ENCODE results near the gene CENPP.

The CENPP gene

DNA sequence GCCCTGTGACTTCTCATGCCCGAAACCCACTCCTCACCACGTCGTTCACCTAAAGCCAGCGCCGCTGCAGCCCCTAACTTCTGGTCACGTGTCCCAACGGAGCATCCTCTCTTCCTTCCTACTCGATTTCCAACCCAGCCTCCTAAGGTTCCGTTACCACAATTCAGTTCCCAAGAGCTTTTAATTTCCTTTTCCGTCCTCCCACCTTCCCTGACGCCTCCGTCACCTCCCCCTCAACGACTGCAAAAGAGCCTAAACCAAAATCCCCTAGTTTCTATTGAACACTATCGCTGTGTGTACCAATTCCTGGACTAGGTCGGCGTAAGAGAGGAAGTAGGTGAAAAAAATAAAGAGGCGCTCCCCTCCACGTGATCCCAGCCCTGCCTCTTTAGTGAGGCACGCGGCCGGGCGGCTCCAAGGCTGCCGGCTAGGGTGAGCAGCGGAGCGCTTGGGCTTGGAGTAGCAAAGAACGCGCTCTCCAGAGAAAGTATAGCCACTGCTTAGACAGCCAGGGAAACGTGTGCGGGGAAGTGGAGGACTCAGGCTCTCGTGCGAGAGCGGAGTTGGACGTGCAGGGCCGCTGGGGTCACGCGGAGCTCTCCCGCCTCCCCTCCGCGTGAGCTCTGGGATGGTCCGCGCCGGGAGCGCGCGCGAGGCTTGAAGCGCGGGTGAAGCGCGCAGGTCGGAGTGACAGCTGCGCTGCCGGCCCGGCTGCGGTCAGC, at the start of gene CENPP, which contains the start of gene NOL8:
Gene CENPP (plus strand): TSS at position 685 of the 722 bp plus-strand sequence.
Gene NOL8 (minus strand): TSS at position 82 of the 722 bp plus-strand sequence. CDS start 1,189 bp downstream, outside the sequence.
- DNase-seq (ENCODE audit: low read depth) = peak; percentile 76

DNA sequence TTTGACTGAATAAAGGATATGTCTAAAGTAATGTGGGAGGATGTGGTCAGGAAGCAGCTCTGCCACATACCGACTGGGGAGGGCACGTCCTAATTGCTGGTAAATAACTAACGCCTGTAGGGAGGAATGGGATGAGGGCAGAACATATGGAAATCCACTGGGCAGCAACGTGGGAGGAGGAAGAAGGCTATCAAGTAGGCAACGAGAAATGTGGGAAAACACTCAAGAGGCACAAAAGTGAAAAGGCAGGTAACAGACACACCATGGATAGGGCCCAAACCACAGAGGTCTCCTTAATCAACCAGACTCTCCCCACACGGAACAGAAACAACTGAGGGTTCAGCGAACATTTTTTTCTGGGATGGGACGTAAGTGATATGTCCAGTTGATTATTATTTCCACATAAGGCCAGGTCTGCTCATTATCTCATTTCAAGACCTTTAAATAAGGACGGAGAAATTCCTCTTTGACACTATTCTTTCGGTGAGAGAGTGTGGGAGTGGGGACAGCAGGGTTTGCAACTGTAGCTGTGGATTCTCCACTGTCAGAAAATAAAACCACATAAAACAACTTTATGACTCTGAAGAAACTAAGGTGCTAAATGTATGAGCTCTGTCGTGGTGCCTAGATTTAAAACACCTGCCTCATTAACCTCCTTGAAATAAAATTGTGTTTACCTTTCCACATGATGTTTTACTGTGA, 49.3 kb upstream of the CENPP start:
- DNase-seq (ENCODE audit: low read depth) = no peak

GRCh38 chr9:92278110-92278509, 47.6 kb upstream of the CENPP start:
- peak; percentile 71 for DNase-seq (ENCODE audit: low read depth)

DNA sequence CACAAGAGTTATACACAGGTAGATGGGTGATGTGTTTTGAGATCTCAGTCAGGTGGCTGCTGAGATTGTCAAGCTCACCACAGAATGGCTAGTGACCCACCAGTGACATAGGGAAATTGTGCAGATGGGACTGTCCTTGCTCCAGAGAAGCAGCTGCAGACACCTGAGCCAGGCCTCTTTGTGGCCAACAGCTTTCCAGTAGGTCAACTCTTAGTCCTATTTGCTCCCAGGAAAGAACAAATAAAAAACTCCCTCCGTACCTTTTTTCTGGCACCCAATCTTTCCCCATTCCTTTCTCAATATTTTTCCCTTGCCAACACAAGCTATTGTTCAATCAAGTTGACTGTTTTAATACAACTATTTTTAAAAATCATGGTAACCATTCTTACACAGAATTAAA, 46.5 kb upstream of the CENPP start:
- DNase-seq (ENCODE audit: low read depth) = no peak

DNA sequence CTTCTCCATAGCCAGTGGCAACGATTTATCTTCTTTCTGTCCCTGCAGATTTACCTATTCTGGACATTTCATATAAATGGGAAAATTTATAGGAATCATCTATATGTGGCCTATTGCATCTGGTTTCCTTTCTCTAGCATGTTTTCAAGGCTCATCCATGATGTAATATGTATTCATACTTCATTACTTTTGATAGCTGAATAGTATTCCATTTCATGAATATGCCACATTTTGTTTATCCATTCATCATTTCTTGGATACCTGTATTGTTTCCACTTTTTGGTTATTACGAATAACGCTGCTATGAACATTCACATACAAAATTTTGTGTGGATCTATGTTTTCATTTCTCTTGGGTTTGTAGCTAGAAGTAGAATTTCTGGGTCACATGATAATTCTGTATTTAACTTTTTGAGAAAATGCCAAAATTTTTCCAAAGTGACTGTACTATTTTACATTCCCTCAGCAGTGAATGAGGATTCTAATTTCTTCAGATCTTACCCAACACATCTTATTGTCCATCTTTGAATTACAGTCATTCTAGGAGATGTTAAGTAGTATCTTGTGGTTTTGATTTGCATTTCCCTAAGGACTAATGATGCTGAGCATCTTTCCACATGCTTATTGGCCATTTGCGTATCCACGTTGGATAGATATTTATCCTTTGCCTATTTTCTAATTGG, 35.9 kb upstream of the CENPP start:
- no peak for DNase-seq (ENCODE audit: low read depth)

DNA sequence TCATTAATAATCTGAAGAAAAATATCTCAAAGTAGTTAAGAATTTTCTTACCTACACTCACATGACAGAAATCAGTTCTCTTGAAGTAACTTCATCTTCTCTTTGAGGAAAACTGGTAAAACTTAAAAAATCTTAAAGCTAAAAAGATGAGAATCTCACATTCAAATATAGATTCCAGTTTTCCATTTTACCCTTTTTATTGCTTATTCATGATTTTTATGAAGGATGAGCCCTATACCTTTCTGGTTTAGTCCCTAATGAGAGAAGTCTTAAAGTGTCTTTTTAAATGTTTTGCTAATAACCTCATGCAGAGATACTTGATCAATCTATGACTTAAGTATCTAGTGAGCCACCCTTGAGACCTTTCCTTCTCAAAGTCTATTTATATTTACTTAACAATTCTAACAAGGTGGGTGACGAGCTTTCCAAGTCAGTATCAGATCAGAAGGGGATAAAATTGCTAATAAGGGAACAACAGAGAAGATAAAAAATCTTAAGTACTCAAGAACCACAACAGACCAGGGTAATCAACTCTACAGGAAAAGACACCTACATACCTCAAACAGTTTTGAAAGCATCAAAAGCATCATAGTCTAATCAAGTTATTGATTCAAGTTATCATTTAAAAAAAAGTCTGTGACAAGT, 34.8 kb upstream of the CENPP start:
- DNase-seq (ENCODE audit: low read depth) = no peak

GRCh38 chr9:92291577-92291976, 34.2 kb upstream of the CENPP start:
- no peak for DNase-seq (ENCODE audit: low read depth)

GRCh38 chr9:92292338-92293074, 33.2 kb upstream of the CENPP start:
- no peak for DNase-seq (ENCODE audit: low read depth)

- no peak for DNase-seq (ENCODE audit: low read depth)
These were observed 32.7 kb upstream of the CENPP start for GRCh38 chr9:92293075-92293354.

GRCh38 chr9:92293452-92294296, 32.1 kb upstream of the CENPP start, which contains the start of gene IARS1:
TSS of gene IARS1 (minus strand) at chr9:92293697. CDS start at chr9:92289419, 4,278 bp downstream.
- peak; percentile 96 for DNase-seq (ENCODE audit: low read depth)

DNA sequence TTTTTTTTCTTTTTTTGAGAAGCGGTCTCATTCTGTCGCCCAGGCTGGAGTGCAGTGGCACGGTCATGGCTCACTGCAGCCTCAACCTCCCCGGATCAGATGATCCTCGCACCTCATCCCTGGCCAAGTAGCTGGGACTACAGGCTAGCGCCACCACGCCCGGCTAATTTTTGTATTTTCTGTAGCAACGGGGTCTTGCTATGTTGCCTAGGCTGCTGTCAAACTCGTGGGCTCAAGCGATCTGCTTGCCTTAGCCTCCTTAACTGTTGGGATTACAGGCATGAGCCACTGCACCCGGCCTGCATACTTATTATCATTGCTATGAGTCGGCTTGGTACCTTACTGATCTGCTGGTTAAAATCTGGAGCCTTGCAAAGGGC, 31.5 kb upstream of the CENPP start:
- no peak for DNase-seq (ENCODE audit: low read depth)

DNA sequence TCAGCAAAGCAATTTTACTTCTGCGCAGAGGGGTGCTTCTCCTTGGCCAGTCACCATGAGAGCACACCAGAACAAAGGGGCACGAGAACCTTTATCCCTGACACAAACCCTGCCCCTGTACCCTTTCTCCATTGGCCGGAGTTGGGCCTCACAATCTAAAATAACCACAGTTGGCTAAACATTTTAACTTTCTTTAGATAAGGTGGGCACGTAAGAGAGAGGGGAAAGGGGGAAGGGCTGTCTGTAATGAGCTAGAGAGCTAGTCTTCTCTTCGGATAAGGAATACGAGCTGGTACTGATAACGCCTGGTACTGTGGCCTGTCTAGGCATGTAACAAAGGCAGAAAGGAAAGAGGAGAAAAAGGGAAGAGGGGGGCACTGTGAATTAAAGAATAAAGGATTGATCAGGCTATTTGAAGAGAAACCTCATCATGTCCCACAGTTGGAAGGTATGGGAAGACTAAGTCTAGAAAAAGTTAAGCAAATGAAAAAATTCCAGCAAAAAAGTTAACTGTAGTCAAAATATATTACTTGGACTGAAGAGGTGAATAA, 30.4 kb upstream of the CENPP start:
- DNase-seq (ENCODE audit: low read depth) = no peak

GRCh38 chr9:92295827-92296258, 29.9 kb upstream of the CENPP start:
- DNase-seq (ENCODE audit: low read depth) = no peak

GRCh38 chr9:92297611-92298010, 28.1 kb upstream of the CENPP start:
- no peak for DNase-seq (ENCODE audit: low read depth)

GRCh38 chr9:92298036-92298435, 27.7 kb upstream of the CENPP start:
- DNase-seq (ENCODE audit: low read depth) = no peak

- no peak for DNase-seq (ENCODE audit: low read depth)
These were observed 26.6 kb upstream of the CENPP start for GRCh38 chr9:92299116-92299515.

- no peak for DNase-seq (ENCODE audit: low read depth)
These were observed 24.8 kb upstream of the CENPP start for GRCh38 chr9:92300936-92301335.

DNA sequence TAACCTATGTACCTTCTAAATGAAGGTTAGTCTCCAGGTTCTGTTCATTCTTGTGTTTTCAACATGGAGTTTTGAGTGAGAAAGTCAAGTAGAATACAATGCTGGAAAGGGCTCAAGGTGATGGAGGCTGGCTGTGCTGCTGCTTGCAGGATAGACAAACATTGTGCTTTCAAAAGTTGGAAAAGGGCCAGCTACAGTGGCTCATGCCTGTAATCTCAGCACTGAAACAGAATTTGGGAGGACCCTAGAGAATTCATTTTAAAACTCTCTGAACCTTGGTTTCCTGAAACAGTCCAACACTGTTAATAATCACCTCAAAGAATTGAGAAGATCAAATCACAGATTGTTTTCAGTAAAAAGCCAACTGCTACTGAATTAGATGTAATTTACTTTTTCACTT, 16.9 kb upstream of the CENPP start:
- DNase-seq (ENCODE audit: low read depth) = no peak

DNA sequence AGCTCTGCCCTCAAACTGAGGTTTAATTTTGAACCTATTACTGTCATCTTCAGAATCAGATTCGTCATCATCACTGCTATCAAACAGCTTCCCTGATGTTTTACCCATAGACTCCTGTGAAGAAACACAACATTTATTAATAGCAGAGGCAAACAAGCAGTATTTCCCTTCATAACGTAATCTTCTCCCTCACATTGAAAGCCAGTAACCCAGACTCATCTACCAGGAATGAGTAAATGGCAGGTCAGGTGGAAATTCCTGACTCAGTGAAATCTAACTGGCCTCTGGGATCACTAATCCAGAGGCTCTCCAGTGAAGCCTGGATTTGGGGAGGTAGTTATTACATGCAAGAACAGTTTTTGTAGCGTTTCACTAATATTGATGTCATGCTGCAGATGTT, 15.2 kb upstream of the CENPP start:
- DNase-seq (ENCODE audit: low read depth) = no peak

- no peak for DNase-seq (ENCODE audit: low read depth)
These were observed 12.7 kb upstream of the CENPP start for GRCh38 chr9:92312887-92313623.
